GM12878 (cell line): ENCODE measurements around the gene SNX22. TPM values are rescaled to one million over a fixed set of nuclear protein-coding genes. Genes with fewer than 3 reads are reported as not detected.

Source experiments
- ATAC-seq: fragments of 200-7000 bp; cut with Tn5 transposase; 3 replicates; pipeline ENCODE4 v1.9.1; 2020; ENCODE audit warnings: mild to moderate bottlenecking, moderate library complexity
- BruUV-seq: library from RNA; stranded (reverse); fragments of 400-500 nt; replicated peaks from 2 replicates; lab custom pipeline; 2021; lab: Mats Ljungman, UMichigan
- CTCF ChIA-PET: fragments of 300-600 bp; sonication (Branson Sonifier 250); formaldehyde crosslinking; extraction: SDS; loops from one replicate; lab custom pipeline; 2021; ENCODE audit warnings: inconsistent platforms; lab: Yijun Ruan, JAX
- POLR2A ChIA-PET: fragments of 350-600 bp; formaldehyde crosslinking; extraction: SDS; loops from one replicate; lab custom pipeline; 2021; ENCODE audit warnings: inconsistent platforms; lab: Charles Lee
- RAD21 ChIA-PET: fragments of 300-600 bp; sonication (Branson Sonifier 250); formaldehyde crosslinking; loops from one replicate; lab custom pipeline; 2023; ENCODE audit warnings: antibody characterized with exemption; ENCODE audit not compliant: unreplicated experiment; lab: Charles Lee
- SMC1A ChIA-PET: fragments of 300-600 bp; sonication (Branson Sonifier 250); formaldehyde crosslinking; loops from one replicate; lab custom pipeline; 2023; ENCODE audit not compliant: unreplicated experiment, uncharacterized antibody; lab: Charles Lee
- DNase-seq: peaks from one replicate; pipeline ENCODE4 v3.0.0-alpha.2; 2011; ENCODE audit warnings: low read depth, low spot score
- FAIRE-seq: peaks from 3 replicates; lab custom pipeline; 2011; peaks lifted over from hg19 to GRCh38; lab: Jason Lieb, UNC
- H2AFZ ChIP-seq: 2 replicates; pipeline ENCODE4 v1.6.0; 2011; ENCODE audit warnings: low read depth, low read length, control low read depth; ENCODE audit not compliant: control insufficient read depth
- H3K27ac ChIP-seq: 2 replicates; pipeline ENCODE4 v1.5.1; 2011; ENCODE audit warnings: control low read depth; ENCODE audit not compliant: control insufficient read depth, insufficient read depth
- H3K27me3 ChIP-seq, 2 experiments: replicated peaks in 1 of 2; 2 replicates each; pipeline versions ENCODE4 v1.6.0 to v1.6.1; 2011; ENCODE audit warnings: low read length in 1 of 2; ENCODE audit not compliant: control insufficient read depth in 2 of 2, insufficient read depth in 2 of 2
- H3K36me3 ChIP-seq, 2 experiments: 2 replicates each; pipeline ENCODE4 v1.5.1; 2011; ENCODE audit warnings: low read length in 1 of 2; ENCODE audit not compliant: control insufficient read depth in 2 of 2, insufficient read depth in 2 of 2
- H3K4me1 ChIP-seq: 2 replicates; pipeline ENCODE4 v1.6.1; 2011; ENCODE audit warnings: mild to moderate bottlenecking, low read length, moderate library complexity, mixed read lengths; ENCODE audit not compliant: control insufficient read depth, insufficient read depth
- H3K4me2 ChIP-seq: 2 replicates; pipeline ENCODE4 v1.6.0; 2011; ENCODE audit warnings: control low read depth; ENCODE audit not compliant: control insufficient read depth, insufficient read depth
- H3K4me3 ChIP-seq: fragments of 200-600 bp; sonication (generic); 2 replicates; pipeline ENCODE4 v1.5.1; 2016
- H3K79me2 ChIP-seq: 2 replicates; pipeline ENCODE4 v1.6.0; 2011; ENCODE audit warnings: low read length; ENCODE audit not compliant: control insufficient read depth, insufficient read depth
- H3K9ac ChIP-seq: 2 replicates; pipeline ENCODE4 v1.8.0; 2011; ENCODE audit warnings: low read length, control low read depth, mixed read lengths; ENCODE audit not compliant: control insufficient read depth, insufficient read depth
- H3K9me3 ChIP-seq: replicated peaks from 3 replicates; pipeline ENCODE4 v1.5.1; 2011; ENCODE audit warnings: mild to moderate bottlenecking, low read length; ENCODE audit not compliant: control insufficient read depth, insufficient read depth
- H4K20me1 ChIP-seq: 2 replicates; pipeline ENCODE4 v1.6.0; 2011; ENCODE audit not compliant: control insufficient read depth, insufficient read depth
- ATF7 ChIP-seq: fragments of 450-650 bp; IDR thresholded peaks from 2 replicates; pipeline ENCODE4 v1.6.1; 2016; ENCODE audit warnings: low read depth, mild to moderate bottlenecking
- BCL3 ChIP-seq: IDR thresholded peaks from 2 replicates; pipeline ENCODE4 v1.6.1; 2011; ENCODE audit warnings: borderline replicate concordance, low read depth, mild to moderate bottlenecking, moderate library complexity, low read length; ENCODE audit not compliant: insufficient read depth, poor library complexity, severe bottlenecking
- LARP7 ChIP-seq: fragments of 450-650 bp; IDR thresholded peaks from 2 replicates; pipeline ENCODE4 v1.6.1; 2017; ENCODE audit warnings: mild to moderate bottlenecking
- TARDBP ChIP-seq: IDR thresholded peaks from 2 replicates; pipeline ENCODE4 v1.6.1; 2016; ENCODE audit warnings: borderline replicate concordance
- TCF12 ChIP-seq: IDR thresholded peaks from 2 replicates; pipeline ENCODE4 v1.6.1; 2011; ENCODE audit warnings: low read depth, mild to moderate bottlenecking, low read length
- WGBS: methylation state at CpG from one replicate; pipeline ENCODE4 v1.1.6; 2016; ENCODE audit warnings: low lambda C conversion rate; ENCODE audit not compliant: insufficient replicate concordance, insufficient coverage; ENCODE audit errors: missing lambda C conversion rate; 5-methylcytosine and 5-hydroxymethylcytosine counted together
- in situ Hi-C: fragments of 300-500 bp; cut with MboI; formaldehyde crosslinking; loops from 9 replicates; pipeline ENCODE4 v1.14.3; 2018; ENCODE audit warnings: mixed read lengths
- intact Hi-C: fragments of 100-400 bp; cut with micrococcal nuclease; formaldehyde crosslinking; loops from one replicate; pipeline ENCODE4 v1.14.2; 2022; ENCODE audit not compliant: unreplicated experiment
- polyA plus RNA-seq, 11 experiments: library from polyadenylated mRNA; depleted of rRNA in 4 of 11; unstranded in 6 of 11; stranded (reverse) in 5 of 11; fragments of >200 nt; fragmentation: Nextera tagmentation in 4 of 11; fragmentation: Illumina TruSeq in 1 of 11; extraction: Ambion mirVana in 4 of 11; extraction: Trizol in 1 of 11; gene quantifications; 1 replicate in 1 of 11; 2 replicates in 10 of 11; pipeline versions ENCODE4 v1.2.1 to v1.2.3, GENCODE V29; 2011 to 2016; ENCODE audit warnings: inconsistent platforms in 2 of 11, missing spikeins in 2 of 11, low read depth in 1 of 11
- total RNA-seq, 4 experiments: library from RNA; depleted of rRNA in 3 of 4; stranded (reverse); fragments of >200 nt in 3 of 4; fragmentation: Illumina TruSeq in 1 of 4; extraction: Trizol in 1 of 4; gene quantifications; 2 replicates each; pipeline versions ENCODE4 v1.2.1 to v1.2.3, GENCODE V29; 2013 to 2021
- TF ChIP-seq, protein P1 (sequence below): fragments of 450-650 bp; IDR thresholded peaks from 2 replicates; pipeline ENCODE4 v1.6.1; 2016; ENCODE audit warnings: mild to moderate bottlenecking, moderate library complexity, borderline replicate concordance

The SNX22 gene
- total and polyA plus RNA-seq, 10 of the 15 experiments (the other 5 are each of a cell fraction or from before 2014, with no cell fraction given): 4.4 to 29.0 (median 8.7) TPM

DNA sequence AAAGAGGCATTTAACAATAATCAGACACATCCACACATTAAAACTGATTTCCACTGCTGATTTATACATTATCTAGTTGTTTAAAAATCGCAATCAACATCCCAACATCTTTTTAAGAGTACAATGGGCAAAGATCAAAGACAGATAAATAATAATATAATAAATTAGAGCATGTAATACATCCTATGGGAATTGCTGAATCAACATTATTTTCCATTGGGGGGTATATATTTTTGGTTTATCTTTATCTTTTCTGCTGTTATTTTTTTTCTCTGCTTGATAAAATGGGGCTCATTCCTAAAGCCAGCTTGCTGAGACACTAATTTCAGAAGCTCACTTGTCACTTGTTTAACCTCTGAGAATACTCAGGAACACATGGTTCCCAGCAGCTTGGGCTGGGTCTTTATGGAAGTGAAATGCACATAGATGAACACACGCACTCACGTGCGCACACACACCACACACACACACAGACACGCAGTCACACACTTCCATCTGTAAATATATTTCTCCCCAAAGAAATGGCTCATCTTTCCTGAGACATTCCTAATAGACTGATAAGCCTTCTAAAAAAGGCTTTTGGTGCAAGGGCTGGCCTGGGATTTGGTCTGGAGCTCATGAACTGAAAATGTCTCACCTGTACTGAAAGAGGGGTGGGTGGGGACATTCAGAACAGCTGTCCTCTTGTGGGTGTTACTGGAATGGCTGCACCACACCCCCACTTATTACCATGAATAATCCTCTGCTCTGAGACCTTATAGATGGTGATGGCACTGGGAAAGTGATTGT, 14.8 kb downstream of the SNX22 start:
- RAD21 ChIA-PET: interaction anchor here (0.7 to 1.0 kb wide), 3 partner anchors 13 to 73 kb away, joined by 3 read pairs; partner anchors contain the start of gene CIAO2A

More for the DNA sequence above, 14.8 kb downstream of the SNX22 start:
- FAIRE-seq (no peak), ATAC-seq (no peak), DNase-seq (no peak)
- 95% methylated on average over 5 of the region's 5 CpGs for WGBS
- no peak overlapping the region for H3K27ac ChIP-seq
- CTCF ChIA-PET: interaction anchor here (1.5 kb wide), 1 partner anchor 13 kb away, joined by 6 read pairs; no protein-coding TSS in a partner anchor
- peaks cover 17% of the 10 kb centered on the region for H3K4me1 ChIP-seq
- no peaks in the 10 kb centered on the region for H3K27me3 ChIP-seq
- SMC1A ChIA-PET: interaction anchor here (1.0 kb wide), 1 partner anchor 487 kb away, joined by 3 read pairs; no protein-coding TSS in a partner anchor
- POLR2A ChIA-PET: interaction anchor here (1.3 kb wide), 1 partner anchor 77 kb away, joined by 3 read pairs; no protein-coding TSS in a partner anchor
- H4K20me1 ChIP-seq: no peaks in the 10 kb centered on the region
- H3K36me3 ChIP-seq: peaks cover 1 to 2% of the 10 kb centered on the region in 2 experiments; a peak in 3 of 4 replicates
- H3K79me2 ChIP-seq: peaks cover 15% of the 10 kb centered on the region
- TF ChIP-seq BCL3: peak; percentile 17
- no peak for TF ChIP-seq ATF7
- no peak for TF ChIP-seq LARP7
- no peak for TF ChIP-seq TARDBP
- TF ChIP-seq, protein P1, sequence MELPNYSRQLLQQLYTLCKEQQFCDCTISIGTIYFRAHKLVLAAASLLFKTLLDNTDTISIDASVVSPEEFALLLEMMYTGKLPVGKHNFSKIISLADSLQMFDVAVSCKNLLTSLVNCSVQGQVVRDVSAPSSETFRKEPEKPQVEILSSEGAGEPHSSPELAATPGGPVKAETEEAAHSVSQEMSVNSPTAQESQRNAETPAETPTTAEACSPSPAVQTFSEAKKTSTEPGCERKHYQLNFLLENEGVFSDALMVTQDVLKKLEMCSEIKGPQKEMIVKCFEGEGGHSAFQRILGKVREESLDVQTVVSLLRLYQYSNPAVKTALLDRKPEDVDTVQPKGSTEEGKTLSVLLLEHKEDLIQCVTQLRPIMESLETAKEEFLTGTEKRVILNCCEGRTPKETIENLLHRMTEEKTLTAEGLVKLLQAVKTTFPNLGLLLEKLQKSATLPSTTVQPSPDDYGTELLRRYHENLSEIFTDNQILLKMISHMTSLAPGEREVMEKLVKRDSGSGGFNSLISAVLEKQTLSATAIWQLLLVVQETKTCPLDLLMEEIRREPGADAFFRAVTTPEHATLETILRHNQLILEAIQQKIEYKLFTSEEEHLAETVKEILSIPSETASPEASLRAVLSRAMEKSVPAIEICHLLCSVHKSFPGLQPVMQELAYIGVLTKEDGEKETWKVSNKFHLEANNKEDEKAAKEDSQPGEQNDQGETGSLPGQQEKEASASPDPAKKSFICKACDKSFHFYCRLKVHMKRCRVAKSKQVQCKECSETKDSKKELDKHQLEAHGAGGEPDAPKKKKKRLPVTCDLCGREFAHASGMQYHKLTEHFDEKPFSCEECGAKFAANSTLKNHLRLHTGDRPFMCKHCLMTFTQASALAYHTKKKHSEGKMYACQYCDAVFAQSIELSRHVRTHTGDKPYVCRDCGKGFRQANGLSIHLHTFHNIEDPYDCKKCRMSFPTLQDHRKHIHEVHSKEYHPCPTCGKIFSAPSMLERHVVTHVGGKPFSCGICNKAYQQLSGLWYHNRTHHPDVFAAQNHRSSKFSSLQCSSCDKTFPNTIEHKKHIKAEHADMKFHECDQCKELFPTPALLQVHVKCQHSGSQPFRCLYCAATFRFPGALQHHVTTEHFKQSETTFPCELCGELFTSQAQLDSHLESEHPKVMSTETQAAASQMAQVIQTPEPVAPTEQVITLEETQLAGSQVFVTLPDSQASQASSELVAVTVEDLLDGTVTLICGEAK: no peak
- TF ChIP-seq TCF12: 0 out of 2 replicates have a peak, but pooled peaks have one; percentile 36
- H2AFZ ChIP-seq: no peak overlapping the region
- H3K9ac ChIP-seq: no peak overlapping the region
- 0 out of 2 replicates have a peak overlapping the region, but pooled peaks have one; percentile 5 for H3K4me2 ChIP-seq
- no peak overlapping the region for H3K4me3 ChIP-seq
- no peaks in the 10 kb centered on the region for H3K9me3 ChIP-seq
- in situ Hi-C loops (no loop called here), intact Hi-C loops (no loop called here)
- BruUV-seq: no TSS peak
